ENCODE data around the gene CXCL17.
"Not testable (repeated sequence)": the region's sequence is repeated elsewhere in the genome, so short reads cannot be mapped to it uniquely, and the experiment has no call there.

Gene CXCL17

GRCh38 chr19:42465827-42466280 lies 23.1 kb upstream of the CXCL17 start:
- Histone ChIP-seq H3K36me3 (ENCODE audit: control insufficient read depth, insufficient read depth, low read length) (no peaks in the 10 kb centered on the region), H3K9me3 (ENCODE audit: control insufficient read depth, low read length) (no peaks in the 10 kb centered on the region), H3K4me1 (ENCODE audit: control insufficient read depth, insufficient read depth, low read length, poor library complexity, severe bottlenecking) (peaks cover 27% of the 10 kb centered on the region), H3K4me3 (ENCODE audit: extremely low read depth, insufficient read depth, low read length, poor library complexity, severe bottlenecking) (no peak overlapping the region), H3K27ac (ENCODE audit: low read depth, low read length, severe bottlenecking) (no peak overlapping the region)
- 85 to 86% methylated on average over 3 to 4 of the region's 5 CpGs for WGBS, 2 experiments (ENCODE audit: insufficient coverage in 2 of 2)

GRCh38 chr19:42461700-42462324 lies 19.1 kb upstream of the CXCL17 start:
- Histone ChIP-seq H3K4me1 (ENCODE audit: control insufficient read depth, insufficient read depth, low read length, poor library complexity, severe bottlenecking) (peaks cover 13% of the 10 kb centered on the region), H3K36me3 (ENCODE audit: control insufficient read depth, insufficient read depth, low read length) (no peaks in the 10 kb centered on the region), H3K4me3 (ENCODE audit: extremely low read depth, insufficient read depth, low read length, poor library complexity, severe bottlenecking) (no peak overlapping the region), H3K27ac (ENCODE audit: low read depth, low read length, severe bottlenecking) (no peak overlapping the region), H3K9me3 (ENCODE audit: control insufficient read depth, low read length) (peaks cover 4% of the 10 kb centered on the region)
- 96 to 100% methylated on average over 4 of the region's 4 CpGs for WGBS, 2 experiments (ENCODE audit: insufficient coverage in 2 of 2)

GRCh38 chr19:42461231-42461630 lies 18.5 kb upstream of the CXCL17 start:
- not testable (repeated sequence) for H3K4me1 ChIP-seq (ENCODE audit: control insufficient read depth, insufficient read depth, low read length, poor library complexity, severe bottlenecking); H3K4me3 ChIP-seq (ENCODE audit: extremely low read depth, insufficient read depth, low read length, poor library complexity, severe bottlenecking); H3K36me3 ChIP-seq (ENCODE audit: control insufficient read depth, insufficient read depth, low read length); H3K27ac ChIP-seq (ENCODE audit: low read depth, low read length, severe bottlenecking); H3K9me3 ChIP-seq (ENCODE audit: control insufficient read depth, low read length)
- WGBS, 2 experiments (ENCODE audit: insufficient coverage in 2 of 2) = 92 to 94% methylated on average over 7 to 8 of the region's 8 CpGs

GRCh38 chr19:42459926-42460325 lies 17.2 kb upstream of the CXCL17 start:
- peaks cover 5% of the 10 kb centered on the region for H3K4me1 ChIP-seq (ENCODE audit: control insufficient read depth, insufficient read depth, low read length, poor library complexity, severe bottlenecking)
- H3K36me3 ChIP-seq (ENCODE audit: control insufficient read depth, insufficient read depth, low read length) = no peaks in the 10 kb centered on the region
- no peak overlapping the region for H3K4me3 ChIP-seq (ENCODE audit: extremely low read depth, insufficient read depth, low read length, poor library complexity, severe bottlenecking)
- peaks cover 4% of the 10 kb centered on the region for H3K9me3 ChIP-seq (ENCODE audit: control insufficient read depth, low read length)
- 94 to 100% methylated on average over 2 of the region's 2 CpGs for WGBS, 2 experiments (ENCODE audit: insufficient coverage in 2 of 2)
- H3K27ac ChIP-seq (ENCODE audit: low read depth, low read length, severe bottlenecking) = no peak overlapping the region

GRCh38 chr19:42455621-42456081 lies 12.9 kb upstream of the CXCL17 start:
- Histone ChIP-seq H3K4me1 (ENCODE audit: control insufficient read depth, insufficient read depth, low read length, poor library complexity, severe bottlenecking) (peaks cover 5% of the 10 kb centered on the region), H3K36me3 (ENCODE audit: control insufficient read depth, insufficient read depth, low read length) (no peaks in the 10 kb centered on the region), H3K9me3 (ENCODE audit: control insufficient read depth, low read length) (peaks cover 4% of the 10 kb centered on the region), H3K27ac (ENCODE audit: low read depth, low read length, severe bottlenecking) (no peak overlapping the region), H3K4me3 (ENCODE audit: extremely low read depth, insufficient read depth, low read length, poor library complexity, severe bottlenecking) (no peak overlapping the region)
- WGBS, 2 experiments (ENCODE audit: insufficient coverage in 2 of 2) = 100% methylated on average over 1 of the region's 1 CpG; no CpG with 5 or more reads in 1 of the 2 experiments

- WGBS, 2 experiments (ENCODE audit: insufficient coverage in 2 of 2) = 100% methylated on average over 2 of the region's 2 CpGs; no CpG with 5 or more reads in 1 of the 2 experiments
- H3K9me3 ChIP-seq (ENCODE audit: control insufficient read depth, low read length) = peaks cover 3% of the 10 kb centered on the region
These were observed 12.3 kb upstream of the CXCL17 start for GRCh38 chr19:42455086-42455485.

GRCh38 chr19:42452590-42452989 lies 9.8 kb upstream of the CXCL17 start:
- Histone ChIP-seq H3K36me3 (ENCODE audit: control insufficient read depth, insufficient read depth, low read length) (no peaks in the 10 kb centered on the region), H3K4me3 (ENCODE audit: extremely low read depth, insufficient read depth, low read length, poor library complexity, severe bottlenecking) (no peak overlapping the region), H3K27ac (ENCODE audit: low read depth, low read length, severe bottlenecking) (no peak overlapping the region), H3K9me3 (ENCODE audit: control insufficient read depth, low read length) (no peaks in the 10 kb centered on the region), H3K4me1 (ENCODE audit: control insufficient read depth, insufficient read depth, low read length, poor library complexity, severe bottlenecking) (peaks cover 13% of the 10 kb centered on the region)
- WGBS, 2 experiments (ENCODE audit: insufficient coverage in 2 of 2) = 40 to 67% methylated on average over 1 of the region's 4 CpGs

More at GRCh38 chr19:42455086-42455485, 12.3 kb upstream of the CXCL17 start:
- Histone ChIP-seq H3K27ac (ENCODE audit: low read depth, low read length, severe bottlenecking) (no peak overlapping the region), H3K4me3 (ENCODE audit: extremely low read depth, insufficient read depth, low read length, poor library complexity, severe bottlenecking) (no peak overlapping the region), H3K4me1 (ENCODE audit: control insufficient read depth, insufficient read depth, low read length, poor library complexity, severe bottlenecking) (peaks cover 8% of the 10 kb centered on the region), H3K36me3 (ENCODE audit: control insufficient read depth, insufficient read depth, low read length) (no peaks in the 10 kb centered on the region)

- H3K4me1 ChIP-seq (ENCODE audit: control insufficient read depth, insufficient read depth, low read length, poor library complexity, severe bottlenecking) = peaks cover 8% of the 10 kb centered on the region
- WGBS, 2 experiments (ENCODE audit: insufficient coverage in 2 of 2) = 0% methylated on average over 1 to 2 of the region's 3 CpGs
- H3K9me3 ChIP-seq (ENCODE audit: control insufficient read depth, low read length) = no peaks in the 10 kb centered on the region
- no peaks in the 10 kb centered on the region for H3K36me3 ChIP-seq (ENCODE audit: control insufficient read depth, insufficient read depth, low read length)
- no peak overlapping the region for H3K27ac ChIP-seq (ENCODE audit: low read depth, low read length, severe bottlenecking)
- no peak overlapping the region for H3K4me3 ChIP-seq (ENCODE audit: extremely low read depth, insufficient read depth, low read length, poor library complexity, severe bottlenecking)
These were observed 7.7 kb upstream of the CXCL17 start for GRCh38 chr19:42450314-42450934.

- WGBS, 2 experiments (ENCODE audit: insufficient coverage in 2 of 2) = 74 to 94% methylated on average over 4 to 5 of the region's 5 CpGs
- H3K9me3 ChIP-seq (ENCODE audit: control insufficient read depth, low read length); H3K36me3 ChIP-seq (ENCODE audit: control insufficient read depth, insufficient read depth, low read length); H3K4me3 ChIP-seq (ENCODE audit: extremely low read depth, insufficient read depth, low read length, poor library complexity, severe bottlenecking); H3K4me1 ChIP-seq (ENCODE audit: control insufficient read depth, insufficient read depth, low read length, poor library complexity, severe bottlenecking); H3K27ac ChIP-seq (ENCODE audit: low read depth, low read length, severe bottlenecking): not testable (repeated sequence)
These were observed 5.6 kb upstream of the CXCL17 start for GRCh38 chr19:42448306-42448705.

- no peak overlapping the region for H3K27ac ChIP-seq (ENCODE audit: low read depth, low read length, severe bottlenecking)
- no peak overlapping the region for H3K4me3 ChIP-seq (ENCODE audit: extremely low read depth, insufficient read depth, low read length, poor library complexity, severe bottlenecking)
- peaks cover 8% of the 10 kb centered on the region for H3K4me1 ChIP-seq (ENCODE audit: control insufficient read depth, insufficient read depth, low read length, poor library complexity, severe bottlenecking)
- no peaks in the 10 kb centered on the region for H3K36me3 ChIP-seq (ENCODE audit: control insufficient read depth, insufficient read depth, low read length)
- no peaks in the 10 kb centered on the region for H3K9me3 ChIP-seq (ENCODE audit: control insufficient read depth, low read length)
- WGBS, 2 experiments (ENCODE audit: insufficient coverage in 2 of 2) = 85 to 86% methylated on average over 6 to 7 of the region's 7 CpGs
These were observed 3.2 kb upstream of the CXCL17 start for GRCh38 chr19:42445948-42446347.

GRCh38 chr19:42443944-42444398 lies 1.2 kb upstream of the CXCL17 start:
- 77 to 89% methylated on average over 3 of the region's 4 CpGs for WGBS, 2 experiments (ENCODE audit: insufficient coverage in 2 of 2)
- Histone ChIP-seq H3K4me3 (ENCODE audit: extremely low read depth, insufficient read depth, low read length, poor library complexity, severe bottlenecking) (no peak overlapping the region), H3K36me3 (ENCODE audit: control insufficient read depth, insufficient read depth, low read length) (no peaks in the 10 kb centered on the region), H3K4me1 (ENCODE audit: control insufficient read depth, insufficient read depth, low read length, poor library complexity, severe bottlenecking) (no peaks in the 10 kb centered on the region), H3K9me3 (ENCODE audit: control insufficient read depth, low read length) (no peaks in the 10 kb centered on the region), H3K27ac (ENCODE audit: low read depth, low read length, severe bottlenecking) (no peak overlapping the region)

Measured in mesodermal cell (in vitro differentiated cells).